ENCODE data around the gene XRCC2. TPM values are rescaled to one million over a fixed set of nuclear protein-coding genes. Genes with fewer than 3 reads are reported as not detected.
A peak's percentile ranks its signal among the peaks of the same experiment; 100 is the strongest.

Gene XRCC2
- total RNA-seq, 4 donors from 2014 or later: under 0.01 to 8.7 (median 0.37) TPM; not detected in 1

GRCh38 chr7:152677808-152678670, 2.1 kb upstream of the XRCC2 start:
- no peaks in the 10 kb centered on the region for H3K9me3 ChIP-seq
- intact Hi-C loops (cut with DNase I; ENCODE audit: low total_unique reads): no loop called here
- DNase-seq: no peak
- no peak for TF ChIP-seq POLR2A (IDR thresholded peaks at IDR 0.05)
- TF ChIP-seq, protein P1, sequence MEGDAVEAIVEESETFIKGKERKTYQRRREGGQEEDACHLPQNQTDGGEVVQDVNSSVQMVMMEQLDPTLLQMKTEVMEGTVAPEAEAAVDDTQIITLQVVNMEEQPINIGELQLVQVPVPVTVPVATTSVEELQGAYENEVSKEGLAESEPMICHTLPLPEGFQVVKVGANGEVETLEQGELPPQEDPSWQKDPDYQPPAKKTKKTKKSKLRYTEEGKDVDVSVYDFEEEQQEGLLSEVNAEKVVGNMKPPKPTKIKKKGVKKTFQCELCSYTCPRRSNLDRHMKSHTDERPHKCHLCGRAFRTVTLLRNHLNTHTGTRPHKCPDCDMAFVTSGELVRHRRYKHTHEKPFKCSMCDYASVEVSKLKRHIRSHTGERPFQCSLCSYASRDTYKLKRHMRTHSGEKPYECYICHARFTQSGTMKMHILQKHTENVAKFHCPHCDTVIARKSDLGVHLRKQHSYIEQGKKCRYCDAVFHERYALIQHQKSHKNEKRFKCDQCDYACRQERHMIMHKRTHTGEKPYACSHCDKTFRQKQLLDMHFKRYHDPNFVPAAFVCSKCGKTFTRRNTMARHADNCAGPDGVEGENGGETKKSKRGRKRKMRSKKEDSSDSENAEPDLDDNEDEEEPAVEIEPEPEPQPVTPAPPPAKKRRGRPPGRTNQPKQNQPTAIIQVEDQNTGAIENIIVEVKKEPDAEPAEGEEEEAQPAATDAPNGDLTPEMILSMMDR (IDR thresholded peaks at IDR 0.05): no peak
- no peak overlapping the region for H3K4me3 ChIP-seq
- H3K4me1 ChIP-seq: peaks cover 0 to 7% of the 10 kb centered on the region in 2 donors
- H3K27me3 ChIP-seq: no peaks in the 10 kb centered on the region
- H3K36me3 ChIP-seq: no peaks in the 10 kb centered on the region
- no peak overlapping the region for H3K27ac ChIP-seq

- Histone ChIP-seq H3K27ac (no peak overlapping the region), H3K36me3 (no peaks in the 10 kb centered on the region), H3K4me1 (peaks cover 0 to 7% of the 10 kb centered on the region in 2 donors), H3K4me3 (peak overlapping the region; percentile 51 to 69), H3K27me3 (no peaks in the 10 kb centered on the region), H3K9me3 (no peaks in the 10 kb centered on the region)
- intact Hi-C loops (cut with DNase I; ENCODE audit: low total_unique reads): no loop called here
- DNase-seq: no peak
- TF ChIP-seq, protein P1 (IDR thresholded peaks at IDR 0.05): no peak
- no peak for TF ChIP-seq POLR2A (IDR thresholded peaks at IDR 0.05)
Measured at GRCh38 chr7:152674860-152675758, 832 bp downstream of the XRCC2 start.

DNA sequence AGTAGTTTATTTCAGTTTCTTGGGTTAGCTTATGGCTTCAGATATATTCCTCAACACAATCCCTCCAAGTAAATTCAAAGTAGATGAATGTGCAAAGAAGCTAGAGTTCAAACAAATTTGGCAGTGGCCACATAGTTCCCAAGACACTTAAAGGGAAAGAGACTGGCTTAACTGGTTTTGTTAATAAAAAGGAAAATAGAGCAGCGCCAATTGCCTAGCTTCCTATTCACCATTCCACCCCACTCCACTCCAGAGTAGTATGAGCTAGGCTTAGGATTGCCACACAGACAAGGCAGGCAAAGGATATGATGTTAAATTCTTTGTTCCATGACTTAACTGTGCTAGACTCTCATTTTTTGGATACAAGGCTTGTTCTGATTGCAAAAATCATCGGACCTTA, 2.0 kb downstream of the XRCC2 start:
- no peaks in the 10 kb centered on the region for H3K36me3 ChIP-seq
- H3K27me3 ChIP-seq: no peaks in the 10 kb centered on the region
- no peak for TF ChIP-seq POLR2A (IDR thresholded peaks at IDR 0.05)
- TF ChIP-seq, protein P1 (IDR thresholded peaks at IDR 0.05): no peak
- peaks cover 0 to 7% of the 10 kb centered on the region in 2 donors for H3K4me1 ChIP-seq
- DNase-seq: no peak
- no peaks in the 10 kb centered on the region for H3K9me3 ChIP-seq
- intact Hi-C loops (cut with DNase I; ENCODE audit: low total_unique reads): no loop called here
- no peak overlapping the region for H3K4me3 ChIP-seq
- no peak overlapping the region for H3K27ac ChIP-seq

- intact Hi-C loops (cut with DNase I; ENCODE audit: low total_unique reads): no loop called here
- Histone ChIP-seq H3K27me3 (no peaks in the 10 kb centered on the region), H3K9me3 (no peaks in the 10 kb centered on the region), H3K4me3 (no peak overlapping the region), H3K4me1 (peaks cover 0 to 7% of the 10 kb centered on the region in 2 donors), H3K36me3 (no peaks in the 10 kb centered on the region), H3K27ac (no peak overlapping the region)
- TF ChIP-seq, protein P1 (IDR thresholded peaks at IDR 0.05): no peak
- no peak for TF ChIP-seq POLR2A (IDR thresholded peaks at IDR 0.05)
- no peak for DNase-seq
Measured at GRCh38 chr7:152672626-152673025, 3.3 kb downstream of the XRCC2 start.

Measured in uterus (tissue), 4 donors.